ENCODE measurements around the gene ALPP. TPM values are rescaled to one million over a fixed set of nuclear protein-coding genes. Genes with fewer than 3 reads are reported as not detected.
"Not testable (repeated sequence)": the region's sequence is repeated elsewhere in the genome, so short reads cannot be mapped to it uniquely, and the experiment has no call there.

The ALPP gene
- total RNA-seq, 1 experiment from 2014 or later: 8.6 TPM

DNA sequence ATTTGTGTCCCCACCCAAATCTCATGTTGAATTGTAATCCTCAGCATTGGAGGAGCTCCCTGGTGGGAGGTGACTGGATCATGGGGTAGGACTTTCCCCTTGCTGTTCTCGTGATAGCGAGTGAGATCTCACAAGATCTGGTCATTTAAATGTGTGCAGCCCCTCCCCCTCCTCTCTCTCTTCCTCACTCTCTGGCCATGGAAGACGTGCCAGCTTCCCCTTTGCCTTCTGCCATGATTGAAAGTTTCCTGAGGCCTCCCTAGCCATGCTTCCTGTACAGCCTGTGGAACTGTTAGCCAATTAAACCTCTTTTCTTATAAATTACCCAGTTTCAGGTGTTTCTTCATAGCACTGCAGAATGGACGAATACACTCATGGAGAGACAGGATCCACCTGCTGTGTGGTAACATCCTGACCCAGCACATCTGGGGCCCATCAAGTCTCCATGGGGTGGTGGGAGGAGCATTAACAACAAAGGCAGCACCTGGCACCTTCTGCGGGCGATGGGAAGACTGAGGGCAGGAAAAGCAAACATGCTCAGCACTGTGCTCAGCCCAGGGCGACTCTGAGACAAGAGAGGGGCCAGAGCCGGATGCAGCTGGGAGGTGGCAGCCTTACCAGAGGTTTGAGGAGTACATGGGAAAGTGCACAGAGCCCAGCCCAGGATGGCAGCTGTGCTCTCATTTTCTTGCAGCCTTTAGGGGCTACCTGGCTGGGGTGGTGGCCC, 16.2 kb upstream of the ALPP start:
- ChIA-PET CTCF (no interaction called here), POLR2A (ENCODE audit: unreplicated experiment) (no interaction called here)
- H3K4me3 ChIP-seq (ENCODE audit: low read length): no peak overlapping the region
- peaks cover 4% of the 10 kb centered on the region; the same call in 1 of the 2 replicates for H3K4me1 ChIP-seq (ENCODE audit: insufficient read depth, low read length)
- intact Hi-C loops (cut with micrococcal nuclease): no loop called here
- no peak overlapping the region for H3K9ac ChIP-seq (ENCODE audit: low read length)
- DNase-seq: no peak
- no peak for TF ChIP-seq EZH2phosphoT487 (IDR thresholded peaks at IDR 0.05; ENCODE audit: borderline replicate concordance, low read length)
- H3K9me3 ChIP-seq (ENCODE audit: low read length): no peaks in the 10 kb centered on the region
- no peaks in the 10 kb centered on the region for H3K79me2 ChIP-seq (ENCODE audit: low read length)
- no peaks in the 10 kb centered on the region for H3F3A ChIP-seq (ENCODE audit: low read length, unreplicated experiment)
- no peak for ATAC-seq
- H3K36me3 ChIP-seq (ENCODE audit: low read depth, low read length): no peaks in the 10 kb centered on the region
- H3K27ac ChIP-seq (ENCODE audit: low read length): no peak overlapping the region
- H2AFZ ChIP-seq (ENCODE audit: low read length): no peak overlapping the region
- H3K4me2 ChIP-seq (ENCODE audit: low read length): no peak overlapping the region
- no TSS peak for BruUV-seq (replicated peaks)
- no peaks in the 10 kb centered on the region for H4K20me1 ChIP-seq (ENCODE audit: low read length)
- no peaks in the 10 kb centered on the region for H3K27me3 ChIP-seq (ENCODE audit: low read length)
- H3K9me2 ChIP-seq (replicated peaks; ENCODE audit: low read length): no peaks in the 10 kb centered on the region

DNA sequence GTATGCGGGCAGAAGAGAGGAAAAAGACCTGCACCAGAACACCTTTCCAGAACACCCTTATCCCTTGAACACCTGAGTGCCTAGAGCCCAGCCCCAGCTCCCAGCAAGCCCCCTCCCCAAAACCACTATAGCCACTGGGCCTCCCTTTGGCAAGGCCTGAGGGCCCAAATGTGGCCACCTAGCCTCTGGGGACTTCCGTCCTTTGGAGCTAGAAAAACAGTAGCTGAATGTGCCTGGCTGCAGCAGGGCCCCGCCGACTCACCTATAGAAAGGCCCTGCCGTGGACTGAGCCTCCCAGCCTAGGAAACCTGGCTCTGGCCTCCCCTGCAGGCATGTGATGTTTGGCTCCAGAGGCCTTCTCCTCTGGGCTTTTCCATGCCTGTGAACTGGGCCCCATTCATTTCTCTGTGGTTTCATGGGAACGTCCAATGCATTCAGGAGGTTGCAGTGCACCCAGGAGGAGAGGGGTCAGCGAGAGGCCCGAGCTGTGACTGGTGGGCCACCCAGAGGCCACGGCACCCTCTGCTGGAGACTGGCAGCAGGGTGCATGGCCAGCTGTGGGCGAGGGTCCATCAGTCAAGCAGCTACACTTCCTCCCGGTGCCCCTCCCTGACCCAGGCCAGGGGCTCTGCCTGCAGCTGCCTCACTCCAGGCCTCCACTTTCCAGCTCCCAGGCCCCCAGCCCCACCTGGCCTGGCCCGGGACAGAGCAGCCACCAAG, 15.3 kb upstream of the ALPP start:
- H3K9me3 ChIP-seq (ENCODE audit: low read length); H3K9ac ChIP-seq (ENCODE audit: low read length); intact Hi-C loops (cut with micrococcal nuclease); H3K4me1 ChIP-seq (ENCODE audit: insufficient read depth, low read length); CTCF ChIA-PET; ATAC-seq; H3K36me3 ChIP-seq (ENCODE audit: low read depth, low read length); H4K20me1 ChIP-seq (ENCODE audit: low read length); H2AFZ ChIP-seq (ENCODE audit: low read length); H3K79me2 ChIP-seq (ENCODE audit: low read length); H3K4me2 ChIP-seq (ENCODE audit: low read length); H3F3A ChIP-seq (ENCODE audit: low read length, unreplicated experiment); H3K27me3 ChIP-seq (ENCODE audit: low read length); H3K27ac ChIP-seq (ENCODE audit: low read length); H3K9me2 ChIP-seq (replicated peaks; ENCODE audit: low read length); BruUV-seq (replicated peaks); POLR2A ChIA-PET (ENCODE audit: unreplicated experiment); H3K4me3 ChIP-seq (ENCODE audit: low read length); DNase-seq: not testable (repeated sequence)

DNA sequence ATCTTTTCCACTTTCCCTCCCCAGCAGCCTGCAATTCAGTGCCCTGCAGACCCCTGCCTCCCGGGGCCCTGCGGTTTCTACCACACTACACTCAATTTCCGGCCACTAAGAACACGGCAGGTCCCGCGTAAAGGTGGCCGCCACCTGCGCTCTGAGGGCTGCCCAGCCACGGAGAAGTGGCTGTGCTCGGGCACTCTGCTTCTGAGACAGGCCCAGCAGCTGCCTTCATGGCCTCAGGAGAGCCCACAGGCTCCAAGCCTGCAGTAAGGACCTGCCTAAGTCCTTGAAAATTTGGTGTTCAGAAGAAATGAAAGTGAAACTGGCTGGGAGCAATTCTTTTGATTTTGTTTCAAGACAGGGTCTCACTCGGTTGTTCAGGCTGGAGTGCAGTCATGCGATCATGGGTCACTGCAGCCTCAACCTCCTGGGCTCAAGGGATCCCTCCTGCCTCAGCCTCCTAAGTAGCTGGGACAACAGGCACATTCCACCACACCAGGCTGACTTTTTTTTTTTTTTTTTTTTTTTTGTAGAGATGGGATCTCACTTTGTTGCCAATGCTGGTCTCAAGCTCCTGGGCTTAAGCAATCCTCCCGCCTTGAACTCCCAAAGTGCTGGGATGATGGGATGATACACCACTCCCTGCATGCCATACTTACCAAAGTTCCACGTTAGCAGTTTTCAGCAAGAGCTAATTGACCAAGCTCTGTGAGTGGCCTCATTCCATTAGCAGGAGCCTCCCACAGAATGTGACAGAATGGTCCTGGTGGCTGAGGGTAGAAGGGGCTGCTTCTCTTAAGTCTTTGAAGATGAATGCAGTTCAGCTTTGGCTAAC, 14.6 kb upstream of the ALPP start:
- H3K27ac ChIP-seq (ENCODE audit: low read length): no peak overlapping the region
- ChIA-PET CTCF (interaction anchor here (0.7 kb wide), 1 partner anchor 75 kb away, joined by 6 read pairs; no protein-coding TSS in a partner anchor), POLR2A (ENCODE audit: unreplicated experiment) (interaction anchor here (0.6 kb wide), 1 partner anchor 245 kb away, joined by 3 read pairs; no protein-coding TSS in a partner anchor)
- TF ChIP-seq EZH2 (IDR thresholded peaks at IDR 0.05; ENCODE audit: low read length, unreplicated experiment) (no peak), EZH2phosphoT487 (IDR thresholded peaks at IDR 0.05; ENCODE audit: borderline replicate concordance, low read length) (no peak)
- TF ChIP-seq, protein P1, sequence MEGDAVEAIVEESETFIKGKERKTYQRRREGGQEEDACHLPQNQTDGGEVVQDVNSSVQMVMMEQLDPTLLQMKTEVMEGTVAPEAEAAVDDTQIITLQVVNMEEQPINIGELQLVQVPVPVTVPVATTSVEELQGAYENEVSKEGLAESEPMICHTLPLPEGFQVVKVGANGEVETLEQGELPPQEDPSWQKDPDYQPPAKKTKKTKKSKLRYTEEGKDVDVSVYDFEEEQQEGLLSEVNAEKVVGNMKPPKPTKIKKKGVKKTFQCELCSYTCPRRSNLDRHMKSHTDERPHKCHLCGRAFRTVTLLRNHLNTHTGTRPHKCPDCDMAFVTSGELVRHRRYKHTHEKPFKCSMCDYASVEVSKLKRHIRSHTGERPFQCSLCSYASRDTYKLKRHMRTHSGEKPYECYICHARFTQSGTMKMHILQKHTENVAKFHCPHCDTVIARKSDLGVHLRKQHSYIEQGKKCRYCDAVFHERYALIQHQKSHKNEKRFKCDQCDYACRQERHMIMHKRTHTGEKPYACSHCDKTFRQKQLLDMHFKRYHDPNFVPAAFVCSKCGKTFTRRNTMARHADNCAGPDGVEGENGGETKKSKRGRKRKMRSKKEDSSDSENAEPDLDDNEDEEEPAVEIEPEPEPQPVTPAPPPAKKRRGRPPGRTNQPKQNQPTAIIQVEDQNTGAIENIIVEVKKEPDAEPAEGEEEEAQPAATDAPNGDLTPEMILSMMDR (conservative IDR thresholded peaks at IDR 0.05; ENCODE audit: low read depth, low read length): no peak
- no peak overlapping the region for H2AFZ ChIP-seq (ENCODE audit: low read length)
- BruUV-seq (replicated peaks): no TSS peak
- no peaks in the 10 kb centered on the region for H3K27me3 ChIP-seq (ENCODE audit: low read length)
- no peak overlapping the region for H3K4me2 ChIP-seq (ENCODE audit: low read length)
- no peak for ATAC-seq
- intact Hi-C loops (cut with micrococcal nuclease): no loop called here
- H3K9me2 ChIP-seq (replicated peaks; ENCODE audit: low read length): no peaks in the 10 kb centered on the region
- H3K9me3 ChIP-seq (ENCODE audit: low read length): no peaks in the 10 kb centered on the region
- H3K4me3 ChIP-seq (ENCODE audit: low read length): no peak overlapping the region
- peaks cover 10% of the 10 kb centered on the region for H3K4me1 ChIP-seq (ENCODE audit: insufficient read depth, low read length)
- H3F3A ChIP-seq (ENCODE audit: low read length, unreplicated experiment): no peaks in the 10 kb centered on the region
- H3K36me3 ChIP-seq (ENCODE audit: low read depth, low read length): no peaks in the 10 kb centered on the region
- H3K79me2 ChIP-seq (ENCODE audit: low read length): no peaks in the 10 kb centered on the region
- H4K20me1 ChIP-seq (ENCODE audit: low read length): no peaks in the 10 kb centered on the region
- H3K9ac ChIP-seq (ENCODE audit: low read length): no peak overlapping the region
- DNase-seq: no peak

DNA sequence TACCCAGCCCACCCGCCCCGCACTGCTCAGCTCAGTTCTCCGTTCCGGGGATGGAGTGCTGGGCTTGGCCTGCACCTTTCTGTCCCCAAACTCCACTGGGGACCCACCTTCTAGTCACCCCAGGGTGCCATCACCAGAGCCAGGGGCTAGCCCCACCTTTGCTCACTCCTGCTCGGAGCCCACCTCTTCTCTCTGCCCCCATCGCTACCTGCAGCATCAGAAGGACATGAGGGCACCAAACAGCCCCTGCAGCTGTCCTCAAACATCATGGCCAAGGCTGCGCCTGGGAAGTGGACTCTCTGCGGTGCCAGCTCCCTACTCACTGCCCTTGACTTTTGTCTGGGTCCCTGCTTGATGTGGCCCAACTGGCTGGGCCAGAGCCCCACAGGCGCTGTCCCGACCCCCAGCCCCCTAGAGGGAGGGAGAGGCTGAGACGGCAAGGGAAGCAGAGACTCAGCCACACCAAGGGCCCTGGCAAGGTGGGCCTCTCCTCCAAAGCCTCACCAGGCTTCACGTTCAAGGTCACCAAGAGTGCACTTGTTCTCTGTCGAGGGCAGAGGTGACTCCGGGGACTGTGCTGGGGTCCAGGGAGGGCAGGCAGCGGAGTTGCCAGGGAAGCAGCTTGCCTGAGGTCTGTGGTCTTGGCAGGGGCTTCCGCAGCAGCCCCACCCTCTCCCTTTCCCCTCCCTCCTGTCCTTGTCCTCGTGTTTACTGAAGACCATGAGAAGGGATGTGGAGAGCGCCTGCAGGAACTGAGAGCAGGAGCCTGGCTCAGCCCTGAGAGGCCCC, 13.6 kb upstream of the ALPP start:
- BruUV-seq (replicated peaks); DNase-seq; H3K27me3 ChIP-seq (ENCODE audit: low read length); H3K36me3 ChIP-seq (ENCODE audit: low read depth, low read length); H3K27ac ChIP-seq (ENCODE audit: low read length); ATAC-seq; H2AFZ ChIP-seq (ENCODE audit: low read length); H3K4me2 ChIP-seq (ENCODE audit: low read length); H3F3A ChIP-seq (ENCODE audit: low read length, unreplicated experiment); H4K20me1 ChIP-seq (ENCODE audit: low read length); H3K4me3 ChIP-seq (ENCODE audit: low read length); H3K9me2 ChIP-seq (replicated peaks; ENCODE audit: low read length); intact Hi-C loops (cut with micrococcal nuclease); H3K9ac ChIP-seq (ENCODE audit: low read length); H3K79me2 ChIP-seq (ENCODE audit: low read length); POLR2A ChIA-PET (ENCODE audit: unreplicated experiment); H3K9me3 ChIP-seq (ENCODE audit: low read length): not testable (repeated sequence)
- H3K4me1 ChIP-seq (ENCODE audit: insufficient read depth, low read length): peaks cover 10% of the 10 kb centered on the region
- CTCF ChIA-PET: interaction anchor here (0.7 to 0.8 kb wide), 2 partner anchors 14 to 74 kb away, joined by 4 to 6 read pairs; partner anchors contain the start of gene ALPP

Data from PC-3 (cell line).